ENCODE results near the gene FXYD6. TPM values are rescaled to one million over a fixed set of nuclear protein-coding genes. Genes with fewer than 3 reads are reported as not detected.

FXYD6 gene
- polyA plus RNA-seq, 4 donors: 144 to 149 (median 147) TPM

DNA sequence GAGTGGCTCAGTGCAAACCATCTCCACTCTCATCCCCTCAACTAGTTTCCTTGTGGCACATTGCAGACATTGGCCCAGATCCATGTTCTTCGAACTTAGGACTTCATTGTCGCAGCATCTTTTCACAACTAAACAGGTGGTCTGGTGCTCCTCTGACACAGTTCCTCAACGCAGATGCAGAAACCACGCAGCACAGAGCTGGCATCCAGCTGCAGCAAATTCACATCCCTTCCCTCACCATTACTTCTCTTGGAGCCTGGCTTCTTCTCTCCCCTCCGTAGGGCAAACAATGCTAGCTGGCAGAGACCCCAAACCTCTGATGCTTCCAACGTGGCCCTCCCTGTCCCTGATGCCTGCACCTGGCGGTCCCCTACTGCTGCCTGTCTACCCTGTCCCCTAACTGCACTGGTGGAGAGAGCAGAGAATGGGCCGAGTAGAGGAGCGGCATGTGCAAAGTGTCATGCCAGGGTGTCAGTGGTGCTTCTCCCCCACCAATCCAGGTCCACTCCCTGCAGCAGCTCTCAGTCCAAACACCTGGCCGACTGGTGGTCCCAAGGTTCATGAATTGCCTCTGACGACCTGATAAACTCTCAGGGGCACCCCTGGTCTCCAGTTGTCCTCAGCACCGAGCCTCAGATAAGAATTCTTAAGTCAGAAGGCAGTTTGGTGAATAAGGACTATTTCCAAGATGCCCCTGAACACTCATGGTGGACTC is 34.6 kb upstream of the FXYD6 start:
- no peak for DNase-seq (ENCODE audit: low read depth in 4 of 4, low spot score in 3 of 4)

DNA sequence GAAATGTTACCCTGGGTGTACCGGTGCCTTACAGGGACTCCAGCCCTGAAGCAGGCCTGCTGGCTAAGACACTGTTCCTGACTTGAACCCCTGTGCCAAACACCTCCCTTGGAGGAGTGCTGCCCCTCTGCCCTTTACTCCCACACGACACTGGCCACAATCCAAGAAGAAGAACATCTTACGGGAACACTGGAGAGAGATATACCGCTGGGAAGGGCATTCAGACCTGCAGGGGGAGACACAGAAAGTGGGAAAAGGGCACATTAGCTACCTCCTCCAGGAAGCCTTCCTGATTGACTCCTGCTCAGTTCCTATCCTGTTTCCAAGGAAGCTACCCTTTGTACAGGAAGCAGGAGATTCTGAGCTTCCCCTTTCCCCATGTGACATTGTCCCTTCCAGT is 34.1 kb upstream of the FXYD6 start:
- no peak for DNase-seq (ENCODE audit: low read depth in 4 of 4, low spot score in 3 of 4)

- no peak for DNase-seq (ENCODE audit: low read depth in 4 of 4, low spot score in 3 of 4)
These were observed 33.3 kb upstream of the FXYD6 start for GRCh38 chr11:117909611-117910382.

GRCh38 chr11:117908959-117909610 is 32.6 kb upstream of the FXYD6 start:
- DNase-seq (ENCODE audit: low read depth in 4 of 4, low spot score in 3 of 4): no peak

GRCh38 chr11:117908109-117908895 is 31.8 kb upstream of the FXYD6 start:
- no peak for DNase-seq (ENCODE audit: low read depth in 4 of 4, low spot score in 3 of 4)

- peak; percentile 39 to 52 (median 43) for DNase-seq (ENCODE audit: low read depth in 4 of 4, low spot score in 3 of 4)
These were observed 31.0 kb upstream of the FXYD6 start for GRCh38 chr11:117907276-117908108.

- DNase-seq (ENCODE audit: low read depth in 4 of 4, low spot score in 3 of 4): no peak
These were observed 30.3 kb upstream of the FXYD6 start for GRCh38 chr11:117906710-117907109.

DNA sequence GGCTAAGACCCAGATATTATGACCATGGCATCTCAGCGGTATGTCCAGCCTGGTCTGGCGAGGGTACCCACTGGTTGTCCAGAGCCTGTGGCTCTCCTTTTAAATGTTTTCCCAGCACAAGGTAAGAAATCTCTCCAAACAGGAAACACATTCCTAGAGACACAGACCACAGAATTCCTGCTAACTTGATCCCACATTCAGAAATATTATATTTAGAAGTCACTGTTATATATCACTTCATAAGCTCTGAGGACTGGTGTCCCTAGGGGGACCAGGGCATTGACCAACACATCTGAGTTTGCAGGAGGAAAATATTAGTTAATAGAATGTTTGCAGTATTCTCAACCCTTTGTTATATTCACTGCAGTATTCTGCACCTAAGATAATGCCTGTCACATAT is 29.7 kb upstream of the FXYD6 start:
- no peak for DNase-seq (ENCODE audit: low read depth in 4 of 4, low spot score in 3 of 4)

- no peak for DNase-seq (ENCODE audit: low read depth in 4 of 4, low spot score in 3 of 4)
These were observed 29.1 kb upstream of the FXYD6 start for GRCh38 chr11:117905524-117905923.

- DNase-seq (ENCODE audit: low read depth in 4 of 4, low spot score in 3 of 4): no peak
These were observed 27.3 kb upstream of the FXYD6 start for GRCh38 chr11:117903505-117904382.

GRCh38 chr11:117902001-117902845 is 25.8 kb upstream of the FXYD6 start:
- no peak for DNase-seq (ENCODE audit: low read depth in 4 of 4, low spot score in 3 of 4)

GRCh38 chr11:117901601-117902000 is 25.1 kb upstream of the FXYD6 start:
- DNase-seq (ENCODE audit: low read depth in 4 of 4, low spot score in 3 of 4): no peak

DNA sequence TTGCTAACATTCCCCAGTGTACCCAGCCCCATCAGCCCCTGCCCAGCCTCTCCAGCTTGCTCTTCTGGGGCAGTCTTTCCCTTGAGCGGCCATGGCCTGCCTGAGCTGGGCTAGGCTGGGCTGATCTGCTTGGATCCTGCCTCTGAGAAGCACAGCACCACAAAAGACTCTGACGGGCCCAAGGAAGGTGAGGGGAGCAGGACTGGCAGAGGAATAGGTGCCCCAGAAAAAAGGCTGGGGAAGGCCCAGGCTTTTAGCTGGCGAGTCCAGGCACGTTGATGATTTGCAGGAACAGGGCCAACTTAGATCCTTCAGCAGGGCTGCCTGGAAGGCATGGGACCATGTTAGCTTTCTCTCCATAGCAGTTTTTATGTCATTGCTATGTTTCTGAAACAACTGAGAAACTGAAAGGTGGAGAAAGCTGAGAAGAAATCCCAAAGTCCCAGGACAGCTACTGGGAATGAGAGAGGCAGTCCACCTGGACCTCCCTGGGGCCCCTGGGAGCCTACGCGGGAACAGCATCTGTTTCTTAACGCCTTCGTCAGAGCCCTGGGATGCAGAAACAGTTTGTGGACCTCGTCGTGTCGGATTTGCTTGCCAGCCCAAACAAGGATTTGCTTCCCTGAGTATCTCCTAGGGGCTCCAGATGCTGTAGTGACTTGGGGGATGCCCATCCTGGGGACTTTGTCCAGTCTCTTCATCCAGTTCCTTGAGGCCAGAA is 24.4 kb upstream of the FXYD6 start:
- no peak for DNase-seq (ENCODE audit: low read depth in 4 of 4, low spot score in 3 of 4)

GRCh38 chr11:117900121-117900648 is 23.7 kb upstream of the FXYD6 start:
- DNase-seq (ENCODE audit: low read depth in 4 of 4, low spot score in 3 of 4): no peak

- DNase-seq (ENCODE audit: low read depth in 4 of 4, low spot score in 3 of 4): no peak
These were observed 21.6 kb upstream of the FXYD6 start for GRCh38 chr11:117898059-117898458.

DNA sequence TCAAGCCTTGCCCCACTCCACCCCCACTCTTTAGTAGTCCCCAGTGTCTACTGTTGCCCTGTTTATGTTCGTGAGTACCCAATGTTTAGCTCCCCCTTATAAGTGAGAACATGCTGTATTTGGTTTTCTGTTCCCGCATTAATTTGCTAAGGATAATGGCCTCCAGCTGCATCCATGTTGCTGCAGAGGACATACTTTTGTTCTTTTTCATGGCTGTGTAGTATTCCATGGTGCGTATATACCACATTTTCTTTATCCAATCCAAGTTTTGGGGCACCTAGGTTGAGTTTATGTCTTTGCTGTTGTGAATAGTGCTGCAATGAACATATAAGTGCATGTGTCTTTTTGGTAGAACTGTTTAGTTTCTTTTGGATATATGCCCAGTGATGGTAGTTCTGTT is 16.2 kb upstream of the FXYD6 start:
- DNase-seq (ENCODE audit: low read depth in 4 of 4, low spot score in 3 of 4): no peak

DNA sequence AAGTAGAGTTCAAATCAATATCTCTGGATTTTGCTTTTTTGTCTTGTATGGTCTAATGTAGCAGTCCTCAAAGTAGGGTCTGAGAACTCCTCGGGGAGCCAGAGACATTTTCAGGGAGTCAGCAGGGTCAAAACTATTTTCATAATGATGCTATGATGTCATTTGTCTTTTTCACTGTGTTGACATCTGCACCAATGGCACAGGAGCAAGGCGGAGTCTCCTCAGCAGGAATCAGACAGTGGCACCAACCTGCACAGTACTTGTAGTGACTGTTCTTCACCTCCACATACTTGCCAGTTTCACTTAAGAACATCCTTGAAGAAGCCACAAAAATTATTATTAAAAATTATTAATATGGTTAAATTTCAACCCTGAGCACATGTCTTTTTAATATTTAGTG is 14.9 kb upstream of the FXYD6 start:
- no peak for DNase-seq (ENCODE audit: low read depth in 4 of 4, low spot score in 3 of 4)
